Panc1 (cell line): ENCODE measurements around the gene NOXA1. TPM values are rescaled to one million over a fixed set of nuclear protein-coding genes. Genes with fewer than 3 reads are reported as not detected.
"Not testable (repeated sequence)": the region's sequence is repeated elsewhere in the genome, so short reads cannot be mapped to it uniquely, and the experiment has no call there.

Experiments used
- ATAC-seq: fragments of 200-7000 bp; cut with Tn5 transposase; 2 replicates; pipeline ENCODE4 v1.9.1; 2020; ENCODE audit warnings: mild to moderate bottlenecking, moderate library complexity
- BruUV-seq: library from RNA; stranded (reverse); fragments of 400-500 nt; replicated peaks from 2 replicates; lab custom pipeline; 2021; lab: Mats Ljungman, UMichigan
- CTCF ChIA-PET: fragments of 300-600 bp; sonication (Branson Sonifier 250); formaldehyde crosslinking; loops from one replicate; lab custom pipeline; 2022; ENCODE audit warnings: antibody characterized with exemption; lab: Charles Lee
- POLR2A ChIA-PET: fragments of 300-600 bp; sonication (Branson Sonifier 250); formaldehyde crosslinking; loops from one replicate; lab custom pipeline; 2022; ENCODE audit warnings: antibody characterized with exemption; lab: Charles Lee
- DNase-seq: peaks from one replicate; pipeline ENCODE4 v3.0.0-alpha.2; 2010; ENCODE audit warnings: low read depth, low spot score
- H3K27ac ChIP-seq: 2 replicates; pipeline ENCODE4 v1.5.1; 2011; ENCODE audit warnings: mild to moderate bottlenecking, low read length, inconsistent platforms
- H3K27me3 ChIP-seq: fragments of 200-500 bp; sonication (Bioruptor generic); 2 replicates; pipeline ENCODE4 v1.6.0; 2014; ENCODE audit warnings: low read length, inconsistent platforms; ENCODE audit not compliant: control insufficient read depth, insufficient read depth
- H3K36me3 ChIP-seq: fragments of 200-500 bp; sonication (Bioruptor generic); 2 replicates; pipeline ENCODE4 v1.5.1; 2014; ENCODE audit warnings: inconsistent platforms, mild to moderate bottlenecking, low read length, moderate library complexity; ENCODE audit not compliant: control insufficient read depth, insufficient read depth
- H3K4me1 ChIP-seq: 2 replicates; pipeline ENCODE4 v1.5.1; 2011; ENCODE audit warnings: inconsistent platforms, mild to moderate bottlenecking, low read length, moderate library complexity; ENCODE audit not compliant: control insufficient read depth, insufficient read depth
- H3K4me3 ChIP-seq, 2 experiments: 2 replicates each; pipeline ENCODE4 v1.5.1; 2011 to 2012; ENCODE audit warnings: low read depth in 2 of 2, low read length in 2 of 2, mild to moderate bottlenecking in 2 of 2, inconsistent platforms in 1 of 2, moderate library complexity in 1 of 2
- H3K9me3 ChIP-seq: fragments of 200-500 bp; sonication (Bioruptor generic); 2 replicates; pipeline ENCODE4 v1.5.1; 2014; ENCODE audit warnings: low read depth, mild to moderate bottlenecking, inconsistent platforms, low read length, moderate library complexity; ENCODE audit not compliant: control insufficient read depth, insufficient read depth
- POLR2AphosphoS5 ChIP-seq: IDR thresholded peaks from 2 replicates; pipeline ENCODE4 v1.6.1; 2012; ENCODE audit warnings: mild to moderate bottlenecking, low read depth, low read length, moderate library complexity
- SIN3A ChIP-seq: IDR thresholded peaks from 2 replicates; pipeline ENCODE4 v1.6.1; 2012; ENCODE audit warnings: low read depth, mild to moderate bottlenecking, low read length, moderate library complexity, borderline replicate concordance; ENCODE audit not compliant: insufficient read depth
- TCF7L2 ChIP-seq: IDR thresholded peaks from 2 replicates; pipeline ENCODE4 v1.6.1; 2011; ENCODE audit warnings: mild to moderate bottlenecking, low read depth, low read length, inconsistent platforms
- in situ Hi-C: cut with HindIII; loops from 2 replicates; pipeline ENCODE4 v1.10.0; 2016; ENCODE audit warnings: low sequenced_read_pairs, low pct_unique_long_range_greater_than_20kb
- intact Hi-C: fragments of 100-400 bp; cut with micrococcal nuclease; formaldehyde crosslinking; loops from one replicate; pipeline ENCODE4 v1.10.0; 2022; ENCODE audit not compliant: unreplicated experiment
- total RNA-seq: library from RNA; stranded (reverse); gene quantifications from one replicate; pipeline ENCODE4 v1.2.1, GENCODE V29; 2021; ENCODE audit not compliant: unreplicated experiment
- TF ChIP-seq, protein P1 (sequence below), 2 experiments: IDR thresholded peaks; 2 replicates each; pipeline ENCODE4 v1.6.1; 2011 to 2012; ENCODE audit warnings: low read depth in 2 of 2, control low read depth in 1 of 2, low read length in 1 of 2, mild to moderate bottlenecking in 1 of 2, moderate library complexity in 1 of 2; ENCODE audit not compliant: insufficient read depth in 1 of 2
- TF ChIP-seq, protein P2 (sequence below): fragments of 450-650 bp; IDR thresholded peaks from 2 replicates; pipeline ENCODE4 v1.5.1; 2017; ENCODE audit warnings: mild to moderate bottlenecking

NOXA1 gene
- total RNA-seq, 1 experiment from 2014 or later: 3.7 TPM

DNA sequence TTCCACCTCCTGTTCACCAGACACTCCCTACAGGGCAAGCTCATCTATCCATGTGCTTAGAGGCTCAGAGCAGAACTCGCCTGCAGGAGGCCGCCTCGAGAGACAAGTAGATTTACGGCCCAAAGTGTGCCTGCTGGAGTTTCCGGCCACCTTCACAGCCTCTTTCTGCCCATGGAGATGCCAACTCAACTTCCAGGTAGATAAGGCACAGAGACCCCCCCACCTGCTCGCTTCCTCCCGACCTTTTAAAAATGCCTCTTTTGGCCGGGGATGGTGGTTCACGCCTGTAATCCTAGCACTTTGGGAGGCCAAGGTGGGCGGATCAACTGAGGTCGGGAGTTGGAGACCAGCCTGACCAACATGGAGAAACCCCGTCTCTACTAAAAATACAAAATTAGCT, 46.8 kb upstream of the NOXA1 start:
- POLR2A ChIA-PET: no interaction called here
- BruUV-seq: no TSS peak

DNA sequence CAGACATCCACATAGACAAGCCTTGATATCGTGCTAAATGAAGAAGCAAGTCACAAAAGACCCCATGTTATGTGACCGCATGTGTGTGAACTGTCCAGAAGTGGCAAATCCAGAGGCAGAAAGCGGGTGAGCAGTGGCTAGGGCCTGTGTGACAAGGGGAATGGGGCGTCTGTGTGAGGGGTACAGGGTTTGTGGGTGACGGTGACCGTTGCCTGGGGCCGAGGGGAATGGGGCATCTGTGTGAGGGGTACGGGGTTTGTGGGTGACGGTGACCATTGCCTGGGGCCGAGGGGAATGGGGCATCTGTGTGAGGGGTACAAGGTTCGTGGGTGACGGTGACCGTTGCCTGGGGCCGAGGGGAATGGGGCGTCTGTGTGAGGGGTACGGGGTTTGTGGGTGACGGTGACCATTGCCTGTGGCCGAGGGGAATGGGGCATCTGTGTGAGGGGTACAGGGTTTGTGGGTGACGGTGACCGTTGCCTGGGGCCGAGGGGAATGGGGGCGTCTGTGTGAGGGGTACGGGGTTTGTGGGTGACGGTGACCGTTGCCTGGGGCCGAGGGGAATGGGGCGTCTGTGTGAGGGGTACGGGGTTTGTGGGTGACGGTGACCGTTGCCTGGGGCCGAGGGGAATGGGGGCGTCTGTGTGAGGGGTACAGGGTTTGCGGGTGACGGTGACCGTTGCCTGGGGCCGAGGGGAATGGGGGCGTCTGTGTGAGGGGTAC, 44.3 kb upstream of the NOXA1 start:
- H3K4me3 ChIP-seq, in situ Hi-C loops, POLR2A ChIA-PET, intact Hi-C loops, H3K4me1 ChIP-seq, BruUV-seq, CTCF ChIA-PET, H3K36me3 ChIP-seq, H3K9me3 ChIP-seq, DNase-seq, H3K27me3 ChIP-seq, ATAC-seq, H3K27ac ChIP-seq: not testable (repeated sequence)

More for the DNA sequence above, 46.8 kb upstream of the NOXA1 start:
- TF ChIP-seq POLR2AphosphoS5 (no peak), TCF7L2 (no peak), SIN3A (no peak)
- TF ChIP-seq, protein P1, sequence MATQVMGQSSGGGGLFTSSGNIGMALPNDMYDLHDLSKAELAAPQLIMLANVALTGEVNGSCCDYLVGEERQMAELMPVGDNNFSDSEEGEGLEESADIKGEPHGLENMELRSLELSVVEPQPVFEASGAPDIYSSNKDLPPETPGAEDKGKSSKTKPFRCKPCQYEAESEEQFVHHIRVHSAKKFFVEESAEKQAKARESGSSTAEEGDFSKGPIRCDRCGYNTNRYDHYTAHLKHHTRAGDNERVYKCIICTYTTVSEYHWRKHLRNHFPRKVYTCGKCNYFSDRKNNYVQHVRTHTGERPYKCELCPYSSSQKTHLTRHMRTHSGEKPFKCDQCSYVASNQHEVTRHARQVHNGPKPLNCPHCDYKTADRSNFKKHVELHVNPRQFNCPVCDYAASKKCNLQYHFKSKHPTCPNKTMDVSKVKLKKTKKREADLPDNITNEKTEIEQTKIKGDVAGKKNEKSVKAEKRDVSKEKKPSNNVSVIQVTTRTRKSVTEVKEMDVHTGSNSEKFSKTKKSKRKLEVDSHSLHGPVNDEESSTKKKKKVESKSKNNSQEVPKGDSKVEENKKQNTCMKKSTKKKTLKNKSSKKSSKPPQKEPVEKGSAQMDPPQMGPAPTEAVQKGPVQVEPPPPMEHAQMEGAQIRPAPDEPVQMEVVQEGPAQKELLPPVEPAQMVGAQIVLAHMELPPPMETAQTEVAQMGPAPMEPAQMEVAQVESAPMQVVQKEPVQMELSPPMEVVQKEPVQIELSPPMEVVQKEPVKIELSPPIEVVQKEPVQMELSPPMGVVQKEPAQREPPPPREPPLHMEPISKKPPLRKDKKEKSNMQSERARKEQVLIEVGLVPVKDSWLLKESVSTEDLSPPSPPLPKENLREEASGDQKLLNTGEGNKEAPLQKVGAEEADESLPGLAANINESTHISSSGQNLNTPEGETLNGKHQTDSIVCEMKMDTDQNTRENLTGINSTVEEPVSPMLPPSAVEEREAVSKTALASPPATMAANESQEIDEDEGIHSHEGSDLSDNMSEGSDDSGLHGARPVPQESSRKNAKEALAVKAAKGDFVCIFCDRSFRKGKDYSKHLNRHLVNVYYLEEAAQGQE (IDR thresholded peaks at IDR 0.05; ENCODE audit: insufficient read depth in 1 of 2, low read depth in 2 of 2, low read length in 1 of 2): no peak
- CTCF ChIA-PET: no interaction called here
- in situ Hi-C loops (no loop called here), intact Hi-C loops (no loop called here)
- ATAC-seq (no peak), DNase-seq (no peak)
- no peaks in the 10 kb centered on the region for H3K27me3 ChIP-seq
- no peak overlapping the region for H3K27ac ChIP-seq
- no peaks in the 10 kb centered on the region for H3K36me3 ChIP-seq
- H3K4me3 ChIP-seq: no peak overlapping the region
- no peaks in the 10 kb centered on the region for H3K9me3 ChIP-seq
- H3K4me1 ChIP-seq: no peaks in the 10 kb centered on the region

DNA sequence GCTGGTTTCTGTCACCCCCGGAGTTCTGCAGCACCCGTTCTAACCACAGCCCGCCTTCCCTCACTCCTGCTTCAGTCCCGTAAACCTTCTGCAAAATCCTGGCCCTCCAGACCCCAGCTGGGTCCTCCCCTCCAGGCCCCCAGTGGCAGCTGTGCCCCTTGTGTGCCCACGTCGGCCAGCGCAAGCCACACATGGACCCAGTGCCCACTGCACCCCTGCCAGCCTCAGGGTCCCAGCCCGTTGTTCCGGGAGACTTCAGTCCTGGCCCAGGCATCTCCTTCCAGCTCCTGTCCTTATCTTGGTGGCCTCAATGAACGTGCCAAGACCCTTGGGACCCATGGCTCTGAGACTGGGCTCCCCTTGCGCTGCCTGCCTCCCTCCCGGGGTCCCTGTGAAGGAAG, 43.4 kb upstream of the NOXA1 start:
- H3K36me3 ChIP-seq: no peaks in the 10 kb centered on the region
- in situ Hi-C loops: no loop called here
- H3K9me3 ChIP-seq: no peaks in the 10 kb centered on the region
- no peaks in the 10 kb centered on the region for H3K27me3 ChIP-seq
- no peak overlapping the region for H3K27ac ChIP-seq
- BruUV-seq: no TSS peak
- H3K4me1 ChIP-seq: no peaks in the 10 kb centered on the region
- ChIA-PET CTCF (no interaction called here), POLR2A (no interaction called here)
- ATAC-seq (no peak), DNase-seq (no peak)
- TF ChIP-seq, protein P2, sequence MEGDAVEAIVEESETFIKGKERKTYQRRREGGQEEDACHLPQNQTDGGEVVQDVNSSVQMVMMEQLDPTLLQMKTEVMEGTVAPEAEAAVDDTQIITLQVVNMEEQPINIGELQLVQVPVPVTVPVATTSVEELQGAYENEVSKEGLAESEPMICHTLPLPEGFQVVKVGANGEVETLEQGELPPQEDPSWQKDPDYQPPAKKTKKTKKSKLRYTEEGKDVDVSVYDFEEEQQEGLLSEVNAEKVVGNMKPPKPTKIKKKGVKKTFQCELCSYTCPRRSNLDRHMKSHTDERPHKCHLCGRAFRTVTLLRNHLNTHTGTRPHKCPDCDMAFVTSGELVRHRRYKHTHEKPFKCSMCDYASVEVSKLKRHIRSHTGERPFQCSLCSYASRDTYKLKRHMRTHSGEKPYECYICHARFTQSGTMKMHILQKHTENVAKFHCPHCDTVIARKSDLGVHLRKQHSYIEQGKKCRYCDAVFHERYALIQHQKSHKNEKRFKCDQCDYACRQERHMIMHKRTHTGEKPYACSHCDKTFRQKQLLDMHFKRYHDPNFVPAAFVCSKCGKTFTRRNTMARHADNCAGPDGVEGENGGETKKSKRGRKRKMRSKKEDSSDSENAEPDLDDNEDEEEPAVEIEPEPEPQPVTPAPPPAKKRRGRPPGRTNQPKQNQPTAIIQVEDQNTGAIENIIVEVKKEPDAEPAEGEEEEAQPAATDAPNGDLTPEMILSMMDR: no peak
- no peak overlapping the region for H3K4me3 ChIP-seq
- intact Hi-C loops: no loop called here
